ENCODE results near the gene SLC25A39. TPM values are rescaled to one million over a fixed set of nuclear protein-coding genes. Genes with fewer than 3 reads are reported as not detected.

SLC25A39 gene
- total RNA-seq, 1 donor from 2014 or later: 80.6 TPM

DNA sequence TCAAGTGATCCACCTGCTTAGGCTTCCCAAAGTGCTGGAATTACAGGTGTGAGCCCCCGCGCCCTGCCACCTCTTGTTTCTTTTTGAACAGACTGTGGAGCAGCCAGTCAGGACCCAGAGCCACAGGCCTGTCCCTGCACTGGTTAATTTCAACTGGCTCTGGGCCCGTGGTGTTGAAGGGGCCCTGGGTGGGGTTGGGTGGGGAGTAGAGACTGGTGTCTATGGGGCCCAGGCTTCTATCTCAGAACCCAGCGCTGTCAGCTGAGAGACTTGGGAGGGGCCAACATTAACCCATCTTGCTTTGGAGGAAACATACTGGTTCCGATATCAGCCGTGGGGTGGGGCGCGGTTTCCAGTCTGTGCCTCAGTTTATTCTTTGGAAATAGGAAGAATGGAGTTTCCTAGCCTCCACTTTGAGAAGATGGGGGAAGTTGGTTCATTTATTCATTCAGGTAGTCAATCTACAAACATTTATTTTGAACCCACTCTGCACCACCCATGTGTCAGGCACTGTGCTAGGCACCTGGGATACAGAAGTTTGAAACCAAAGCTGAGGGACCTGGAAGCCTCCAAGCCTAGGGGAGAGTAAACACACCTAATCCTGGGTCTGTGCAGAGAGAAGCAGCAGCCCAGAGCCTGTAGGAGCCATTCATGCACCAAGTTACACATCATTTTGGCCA, 41.1 kb downstream of the SLC25A39 start:
- H3K4me3 ChIP-seq (ENCODE audit: insufficient read depth, low read depth, low read length): no peak overlapping the region
- Mint-ChIP-seq H3K9me3 (ENCODE audit: unreplicated experiment) (no peaks in the 10 kb centered on the region), H3K4me1 (ENCODE audit: low read depth, unreplicated experiment) (peaks cover 10% of the 10 kb centered on the region), H3K36me3 (ENCODE audit: low read depth, unreplicated experiment) (peaks cover 5% of the 10 kb centered on the region), H3K27me3 (ENCODE audit: low read depth, unreplicated experiment) (peaks cover 32% of the 10 kb centered on the region), H3K27ac (ENCODE audit: unreplicated experiment) (no peak overlapping the region), H3K4me3 (ENCODE audit: unreplicated experiment) (no peak overlapping the region)
- no peaks in the 10 kb centered on the region for H3K9me3 ChIP-seq (ENCODE audit: insufficient read depth, low read depth, low read length)
- no peak overlapping the region for H2AFZ ChIP-seq (ENCODE audit: low read depth, low read length)
- no peaks in the 10 kb centered on the region for H3K79me2 ChIP-seq (ENCODE audit: insufficient read depth, low read length)
- peaks cover 16% of the 10 kb centered on the region for H3K4me1 ChIP-seq (ENCODE audit: insufficient read depth, low read length)
- no peak overlapping the region for H3K27ac ChIP-seq (ENCODE audit: low read depth, low read length)
- H3K9ac ChIP-seq (ENCODE audit: low read length): no peak overlapping the region
- H3K36me3 ChIP-seq (ENCODE audit: insufficient read depth, low read length): no peaks in the 10 kb centered on the region
- H3K27me3 ChIP-seq (ENCODE audit: insufficient read depth, low read length): peaks cover 3% of the 10 kb centered on the region
- FAIRE-seq (no peak), DNase-seq (ENCODE audit: low read depth) (no peak)
- H4K20me1 ChIP-seq (ENCODE audit: insufficient read depth, low read length): no peaks in the 10 kb centered on the region
- TF ChIP-seq EZH2 (IDR thresholded peaks at IDR 0.05; ENCODE audit: insufficient read depth, low read length): no peak
- TF ChIP-seq, protein P1, sequence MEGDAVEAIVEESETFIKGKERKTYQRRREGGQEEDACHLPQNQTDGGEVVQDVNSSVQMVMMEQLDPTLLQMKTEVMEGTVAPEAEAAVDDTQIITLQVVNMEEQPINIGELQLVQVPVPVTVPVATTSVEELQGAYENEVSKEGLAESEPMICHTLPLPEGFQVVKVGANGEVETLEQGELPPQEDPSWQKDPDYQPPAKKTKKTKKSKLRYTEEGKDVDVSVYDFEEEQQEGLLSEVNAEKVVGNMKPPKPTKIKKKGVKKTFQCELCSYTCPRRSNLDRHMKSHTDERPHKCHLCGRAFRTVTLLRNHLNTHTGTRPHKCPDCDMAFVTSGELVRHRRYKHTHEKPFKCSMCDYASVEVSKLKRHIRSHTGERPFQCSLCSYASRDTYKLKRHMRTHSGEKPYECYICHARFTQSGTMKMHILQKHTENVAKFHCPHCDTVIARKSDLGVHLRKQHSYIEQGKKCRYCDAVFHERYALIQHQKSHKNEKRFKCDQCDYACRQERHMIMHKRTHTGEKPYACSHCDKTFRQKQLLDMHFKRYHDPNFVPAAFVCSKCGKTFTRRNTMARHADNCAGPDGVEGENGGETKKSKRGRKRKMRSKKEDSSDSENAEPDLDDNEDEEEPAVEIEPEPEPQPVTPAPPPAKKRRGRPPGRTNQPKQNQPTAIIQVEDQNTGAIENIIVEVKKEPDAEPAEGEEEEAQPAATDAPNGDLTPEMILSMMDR (IDR thresholded peaks at IDR 0.05; ENCODE audit: insufficient read depth, low read depth, low read length): no peak
- no peak overlapping the region for H3K4me2 ChIP-seq (ENCODE audit: low read length)

DNA sequence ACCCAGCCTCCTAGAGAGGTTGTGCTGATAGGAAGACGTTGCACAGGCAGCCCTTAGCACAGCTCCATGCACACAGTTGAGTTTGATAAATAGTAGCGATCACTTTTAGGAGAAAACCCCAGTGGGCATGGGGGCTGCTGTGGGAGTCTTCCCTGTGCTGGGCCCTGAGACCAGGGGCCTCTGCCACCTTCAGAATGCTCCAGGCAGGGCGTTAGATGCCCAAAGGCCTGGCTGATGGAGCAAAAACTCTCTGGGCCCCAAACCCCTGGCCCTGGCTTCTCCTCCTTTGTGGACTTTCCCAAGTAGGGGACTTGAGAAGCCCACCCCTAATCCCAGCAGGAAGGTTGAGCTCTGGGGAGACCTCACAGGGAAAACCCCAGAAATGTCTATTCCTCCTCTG, 42.4 kb downstream of the SLC25A39 start:
- DNase-seq (ENCODE audit: low read depth): no peak
- Histone ChIP-seq H3K4me3 (ENCODE audit: insufficient read depth, low read depth, low read length) (no peak overlapping the region), H3K27ac (ENCODE audit: low read depth, low read length) (no peak overlapping the region), H3K9me3 (ENCODE audit: insufficient read depth, low read depth, low read length) (no peaks in the 10 kb centered on the region), H3K4me2 (ENCODE audit: low read length) (no peak overlapping the region), H3K27me3 (ENCODE audit: insufficient read depth, low read length) (no peaks in the 10 kb centered on the region), H3K4me1 (ENCODE audit: insufficient read depth, low read length) (peaks cover 20% of the 10 kb centered on the region), H3K36me3 (ENCODE audit: insufficient read depth, low read length) (no peaks in the 10 kb centered on the region), H3K9ac (ENCODE audit: low read length) (no peak overlapping the region), H2AFZ (ENCODE audit: low read depth, low read length) (no peak overlapping the region), H3K79me2 (ENCODE audit: insufficient read depth, low read length) (no peaks in the 10 kb centered on the region), H4K20me1 (ENCODE audit: insufficient read depth, low read length) (no peaks in the 10 kb centered on the region)
- Mint-ChIP-seq H3K27me3 (ENCODE audit: low read depth, unreplicated experiment) (peaks cover 30% of the 10 kb centered on the region), H3K4me1 (ENCODE audit: low read depth, unreplicated experiment) (peaks cover 10% of the 10 kb centered on the region), H3K27ac (ENCODE audit: unreplicated experiment) (no peak overlapping the region), H3K9me3 (ENCODE audit: unreplicated experiment) (no peaks in the 10 kb centered on the region), H3K36me3 (ENCODE audit: low read depth, unreplicated experiment) (peaks cover 3% of the 10 kb centered on the region), H3K4me3 (ENCODE audit: unreplicated experiment) (no peak overlapping the region)
- FAIRE-seq: no peak
- TF ChIP-seq EZH2 (IDR thresholded peaks at IDR 0.05; ENCODE audit: insufficient read depth, low read length): no peak
- TF ChIP-seq, protein P1 (IDR thresholded peaks at IDR 0.05; ENCODE audit: insufficient read depth, low read depth, low read length): no peak

DNA sequence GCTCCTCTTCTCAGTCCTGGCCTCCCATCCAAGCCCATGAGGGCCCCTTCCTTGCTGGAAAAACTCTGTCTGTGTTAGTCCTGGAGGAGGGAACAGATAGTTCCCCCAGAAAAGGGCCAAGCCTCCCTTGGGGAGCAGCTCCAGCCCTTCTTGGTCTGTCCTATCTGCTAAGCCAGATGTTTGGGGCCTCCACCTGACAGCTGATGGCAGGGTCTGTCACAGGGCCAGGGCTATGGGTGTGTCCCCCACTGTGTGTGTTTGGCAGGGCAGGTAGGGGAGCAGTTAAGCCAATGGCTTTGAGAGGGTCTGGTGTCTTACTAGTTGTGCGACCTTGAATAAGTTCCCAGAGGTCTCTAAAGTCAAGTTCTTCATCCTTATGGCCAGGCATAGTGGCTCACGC, 43.1 kb downstream of the SLC25A39 start:
- Histone ChIP-seq H3K4me1 (ENCODE audit: insufficient read depth, low read length) (peaks cover 20% of the 10 kb centered on the region), H3K4me2 (ENCODE audit: low read length) (no peak overlapping the region), H3K36me3 (ENCODE audit: insufficient read depth, low read length) (no peaks in the 10 kb centered on the region), H4K20me1 (ENCODE audit: insufficient read depth, low read length) (no peaks in the 10 kb centered on the region), H2AFZ (ENCODE audit: low read depth, low read length) (no peak overlapping the region), H3K79me2 (ENCODE audit: insufficient read depth, low read length) (no peaks in the 10 kb centered on the region), H3K9ac (ENCODE audit: low read length) (no peak overlapping the region), H3K9me3 (ENCODE audit: insufficient read depth, low read depth, low read length) (no peaks in the 10 kb centered on the region), H3K27ac (ENCODE audit: low read depth, low read length) (no peak overlapping the region), H3K4me3 (ENCODE audit: insufficient read depth, low read depth, low read length) (no peak overlapping the region), H3K27me3 (ENCODE audit: insufficient read depth, low read length) (no peaks in the 10 kb centered on the region)
- Mint-ChIP-seq H3K27ac (ENCODE audit: unreplicated experiment) (peak overlapping the region; percentile 47), H3K9me3 (ENCODE audit: unreplicated experiment) (no peaks in the 10 kb centered on the region), H3K4me1 (ENCODE audit: low read depth, unreplicated experiment) (peaks cover 10% of the 10 kb centered on the region), H3K27me3 (ENCODE audit: low read depth, unreplicated experiment) (peaks cover 33% of the 10 kb centered on the region), H3K36me3 (ENCODE audit: low read depth, unreplicated experiment) (peaks cover 3% of the 10 kb centered on the region), H3K4me3 (ENCODE audit: unreplicated experiment) (no peak overlapping the region)
- FAIRE-seq (no peak), DNase-seq (ENCODE audit: low read depth) (no peak)
- no peak for TF ChIP-seq EZH2 (IDR thresholded peaks at IDR 0.05; ENCODE audit: insufficient read depth, low read length)
- TF ChIP-seq, protein P1 (IDR thresholded peaks at IDR 0.05; ENCODE audit: insufficient read depth, low read depth, low read length): no peak
